Ishikawa (cell line): ENCODE results near the gene FOXRED2.
A peak's percentile ranks its signal among the peaks of the same experiment; 100 is the strongest.

Experiments
- CEBPB ChIP-seq: IDR thresholded peaks from 2 replicates; pipeline ENCODE4 v1.6.1; 2012
- CREB1 ChIP-seq: IDR thresholded peaks from 2 replicates; pipeline ENCODE4 v1.6.1; 2012; ENCODE audit warnings: low read depth
- EGR1 ChIP-seq: IDR thresholded peaks from 2 replicates; pipeline ENCODE4 v1.6.1; 2012
- EP300 ChIP-seq: IDR thresholded peaks from 2 replicates; pipeline ENCODE4 v1.6.1; 2012; ENCODE audit warnings: borderline replicate concordance
- FOXM1 ChIP-seq: IDR thresholded peaks from 2 replicates; pipeline ENCODE4 v1.6.1; 2012; ENCODE audit warnings: low read depth, borderline replicate concordance
- NFIC ChIP-seq: IDR thresholded peaks from 2 replicates; pipeline ENCODE4 v1.6.1; 2012
- RAD21 ChIP-seq: IDR thresholded peaks from 2 replicates; pipeline ENCODE4 v1.6.1; 2012; ENCODE audit warnings: low read depth
- TAF1 ChIP-seq: IDR thresholded peaks from 2 replicates; pipeline ENCODE4 v1.6.1; 2012; ENCODE audit warnings: low read depth, mild to moderate bottlenecking
- TCF12 ChIP-seq: IDR thresholded peaks from 2 replicates; pipeline ENCODE4 v1.6.1; 2012; ENCODE audit warnings: low read depth
- TEAD4 ChIP-seq: IDR thresholded peaks from 2 replicates; pipeline ENCODE4 v1.6.1; 2012
- YY1 ChIP-seq: IDR thresholded peaks from 2 replicates; pipeline ENCODE4 v1.6.1; 2012; ENCODE audit warnings: low read depth
- ZBTB7A ChIP-seq: IDR thresholded peaks from 2 replicates; pipeline ENCODE4 v1.6.1; 2012; ENCODE audit warnings: low read depth
- TF ChIP-seq, protein P1 (sequence below): IDR thresholded peaks from 2 replicates; pipeline ENCODE4 v1.6.1; 2012
- TF ChIP-seq, protein P2 (sequence below): IDR thresholded peaks from 2 replicates; pipeline ENCODE4 v1.6.1; 2012
- TF ChIP-seq, protein P3 (sequence below): IDR thresholded peaks from 2 replicates; pipeline ENCODE4 v1.6.1; 2012; ENCODE audit warnings: low read depth, mild to moderate bottlenecking

Gene FOXRED2

DNA sequence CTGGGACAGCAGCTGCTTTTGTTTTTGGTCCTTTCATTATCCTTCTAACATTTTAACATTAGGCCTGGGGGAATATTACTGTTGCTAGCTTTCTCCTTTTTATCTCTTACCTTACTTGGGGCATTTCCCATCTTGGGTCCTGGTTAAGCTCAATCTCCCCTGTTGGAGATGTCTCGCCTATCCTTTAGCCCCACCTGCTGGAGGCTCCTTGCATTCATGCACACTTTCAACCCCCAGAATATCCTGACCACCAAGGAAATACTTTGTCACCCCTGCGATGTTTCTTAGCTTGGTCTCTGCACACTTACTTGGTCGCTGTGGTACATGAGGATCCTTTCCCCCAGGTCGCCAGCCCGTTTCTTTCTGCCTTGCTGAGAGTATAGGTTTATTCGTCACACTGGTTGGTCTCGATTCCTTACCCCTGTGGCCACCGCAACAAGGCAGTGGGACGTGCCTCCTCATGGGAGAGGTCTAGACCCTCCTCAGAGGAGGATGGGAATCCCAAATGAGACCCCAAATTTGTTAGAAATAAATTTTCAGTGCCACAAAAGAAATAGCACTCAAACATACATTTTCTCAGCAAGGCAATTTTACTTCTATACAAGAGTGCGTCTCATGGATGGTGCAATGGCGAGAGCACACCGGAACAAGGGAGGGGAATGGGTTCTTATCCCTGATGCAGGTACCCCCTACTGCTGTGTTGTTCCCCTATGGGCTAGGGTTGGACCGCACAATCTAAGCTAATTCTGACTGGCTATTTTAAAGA is 20.0 kb downstream of the FOXRED2 start:
- TF ChIP-seq CEBPB (no peak), RAD21 (peak; percentile 70)

DNA sequence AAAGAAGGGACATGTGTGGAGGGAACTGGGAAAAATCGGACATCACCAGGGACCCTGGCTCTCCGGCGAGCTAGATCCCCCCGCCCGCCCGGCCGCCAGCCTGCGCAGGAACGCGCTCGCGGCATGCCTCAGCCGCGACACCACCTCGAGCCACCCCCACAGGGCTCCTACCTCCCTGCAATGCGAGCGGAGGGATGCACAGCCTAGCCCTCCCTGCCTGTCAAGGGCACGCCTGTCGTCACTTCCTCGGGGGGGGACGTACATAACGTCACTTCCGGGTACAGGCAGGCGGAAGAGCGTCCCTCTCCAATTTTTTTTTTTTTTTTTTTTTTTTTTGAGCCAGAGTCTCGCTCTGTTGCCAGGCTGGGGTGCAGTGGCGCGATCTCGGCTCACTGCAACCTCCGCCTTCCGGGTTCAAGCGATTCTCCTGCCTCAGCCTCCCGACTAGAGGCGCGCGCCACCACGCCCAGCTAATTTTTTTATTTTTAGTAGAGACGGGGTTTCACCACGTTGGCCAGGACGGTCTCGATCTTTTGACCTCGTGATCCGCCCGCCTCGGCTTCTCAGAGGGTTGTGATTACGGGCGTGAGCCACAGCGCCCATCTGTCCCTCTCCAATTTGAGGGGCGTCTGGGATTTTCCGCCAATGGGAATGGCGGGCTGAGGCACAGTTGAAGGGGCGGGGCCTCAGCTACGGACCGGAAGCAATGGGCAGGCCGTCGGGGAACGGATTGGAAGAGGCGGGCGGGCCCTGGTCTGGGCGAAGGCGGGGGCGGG is 25.3 kb downstream of the FOXRED2 start, which contains the start of gene TXN2:
TXN2 (minus strand) TSS at position 248 of the 776 bp plus-strand sequence. CDS start 803 bp downstream, outside the sequence.
- TF ChIP-seq RAD21 (no peak), CREB1 (peak; percentile 97), NFIC (peak; percentile 13), TCF12 (peak; percentile 65), ZBTB7A (no peak), FOXM1 (0 out of 2 replicates have a peak, but pooled peaks have one; percentile 31), EGR1 (peak; percentile 56; the same call in 1 of the 2 replicates), EP300 (peak; percentile 39; the same call in 1 of the 2 replicates), TAF1 (peak; percentile 82), CEBPB (no peak), TEAD4 (peak; percentile 42; the same call in 1 of the 2 replicates), YY1 (0 out of 2 replicates have a peak, but pooled peaks have one; percentile 47)
- TF ChIP-seq, protein P1, sequence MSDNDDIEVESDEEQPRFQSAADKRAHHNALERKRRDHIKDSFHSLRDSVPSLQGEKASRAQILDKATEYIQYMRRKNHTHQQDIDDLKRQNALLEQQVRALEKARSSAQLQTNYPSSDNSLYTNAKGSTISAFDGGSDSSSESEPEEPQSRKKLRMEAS: peak; percentile 42
- TF ChIP-seq, protein P2, sequence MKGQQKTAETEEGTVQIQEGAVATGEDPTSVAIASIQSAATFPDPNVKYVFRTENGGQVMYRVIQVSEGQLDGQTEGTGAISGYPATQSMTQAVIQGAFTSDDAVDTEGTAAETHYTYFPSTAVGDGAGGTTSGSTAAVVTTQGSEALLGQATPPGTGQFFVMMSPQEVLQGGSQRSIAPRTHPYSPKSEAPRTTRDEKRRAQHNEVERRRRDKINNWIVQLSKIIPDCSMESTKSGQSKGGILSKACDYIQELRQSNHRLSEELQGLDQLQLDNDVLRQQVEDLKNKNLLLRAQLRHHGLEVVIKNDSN: no peak

DNA sequence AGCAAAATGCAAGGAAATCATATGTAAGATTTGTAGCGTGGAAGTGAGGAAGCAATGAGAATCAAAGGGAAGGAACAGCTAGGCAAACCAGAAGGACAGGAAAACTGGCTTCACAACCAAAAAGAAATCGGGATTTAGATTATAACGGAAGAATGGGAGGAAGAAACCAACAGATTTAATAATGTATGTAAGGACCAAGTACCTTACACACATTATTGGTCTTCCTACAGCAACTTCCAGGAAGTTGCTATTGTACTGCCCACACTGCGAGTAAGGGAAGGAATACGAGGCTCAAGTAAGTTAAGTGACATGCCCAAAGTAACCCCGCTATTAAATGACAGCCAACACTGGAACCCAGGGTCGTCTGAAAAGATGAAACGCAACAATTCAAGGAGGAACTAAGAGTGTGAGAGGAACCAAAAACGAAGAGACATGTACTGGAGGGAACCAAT is 25.9 kb downstream of the FOXRED2 start:
- no peak for TF ChIP-seq EGR1

DNA sequence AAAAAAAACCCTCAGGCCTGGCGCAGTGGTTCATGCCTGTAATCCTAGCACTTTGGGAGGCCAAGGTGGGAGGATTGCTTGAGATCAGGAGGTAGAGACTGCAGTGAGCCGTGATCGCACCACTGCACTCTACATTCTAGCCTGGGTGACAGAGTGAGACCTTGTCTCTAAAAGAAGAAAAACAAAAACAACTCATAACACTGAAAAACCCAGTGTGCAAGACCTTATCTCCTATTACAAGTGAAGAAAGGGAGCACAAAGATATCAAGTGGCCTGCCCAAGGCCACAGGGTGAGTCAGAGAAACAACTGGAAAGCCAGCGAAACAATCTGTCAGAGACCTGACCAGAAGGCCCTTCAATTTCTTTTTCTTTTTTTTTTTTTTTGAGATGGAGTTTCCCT is 27.9 kb downstream of the FOXRED2 start:
- TF ChIP-seq CREB1 (no peak), NFIC (no peak), TCF12 (no peak), CEBPB (no peak), RAD21 (no peak), EP300 (no peak), YY1 (no peak), ZBTB7A (no peak), FOXM1 (no peak), TEAD4 (no peak), EGR1 (no peak), TAF1 (no peak)
- TF ChIP-seq, protein P3, sequence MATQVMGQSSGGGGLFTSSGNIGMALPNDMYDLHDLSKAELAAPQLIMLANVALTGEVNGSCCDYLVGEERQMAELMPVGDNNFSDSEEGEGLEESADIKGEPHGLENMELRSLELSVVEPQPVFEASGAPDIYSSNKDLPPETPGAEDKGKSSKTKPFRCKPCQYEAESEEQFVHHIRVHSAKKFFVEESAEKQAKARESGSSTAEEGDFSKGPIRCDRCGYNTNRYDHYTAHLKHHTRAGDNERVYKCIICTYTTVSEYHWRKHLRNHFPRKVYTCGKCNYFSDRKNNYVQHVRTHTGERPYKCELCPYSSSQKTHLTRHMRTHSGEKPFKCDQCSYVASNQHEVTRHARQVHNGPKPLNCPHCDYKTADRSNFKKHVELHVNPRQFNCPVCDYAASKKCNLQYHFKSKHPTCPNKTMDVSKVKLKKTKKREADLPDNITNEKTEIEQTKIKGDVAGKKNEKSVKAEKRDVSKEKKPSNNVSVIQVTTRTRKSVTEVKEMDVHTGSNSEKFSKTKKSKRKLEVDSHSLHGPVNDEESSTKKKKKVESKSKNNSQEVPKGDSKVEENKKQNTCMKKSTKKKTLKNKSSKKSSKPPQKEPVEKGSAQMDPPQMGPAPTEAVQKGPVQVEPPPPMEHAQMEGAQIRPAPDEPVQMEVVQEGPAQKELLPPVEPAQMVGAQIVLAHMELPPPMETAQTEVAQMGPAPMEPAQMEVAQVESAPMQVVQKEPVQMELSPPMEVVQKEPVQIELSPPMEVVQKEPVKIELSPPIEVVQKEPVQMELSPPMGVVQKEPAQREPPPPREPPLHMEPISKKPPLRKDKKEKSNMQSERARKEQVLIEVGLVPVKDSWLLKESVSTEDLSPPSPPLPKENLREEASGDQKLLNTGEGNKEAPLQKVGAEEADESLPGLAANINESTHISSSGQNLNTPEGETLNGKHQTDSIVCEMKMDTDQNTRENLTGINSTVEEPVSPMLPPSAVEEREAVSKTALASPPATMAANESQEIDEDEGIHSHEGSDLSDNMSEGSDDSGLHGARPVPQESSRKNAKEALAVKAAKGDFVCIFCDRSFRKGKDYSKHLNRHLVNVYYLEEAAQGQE: no peak
- TF ChIP-seq, protein P2: no peak

DNA sequence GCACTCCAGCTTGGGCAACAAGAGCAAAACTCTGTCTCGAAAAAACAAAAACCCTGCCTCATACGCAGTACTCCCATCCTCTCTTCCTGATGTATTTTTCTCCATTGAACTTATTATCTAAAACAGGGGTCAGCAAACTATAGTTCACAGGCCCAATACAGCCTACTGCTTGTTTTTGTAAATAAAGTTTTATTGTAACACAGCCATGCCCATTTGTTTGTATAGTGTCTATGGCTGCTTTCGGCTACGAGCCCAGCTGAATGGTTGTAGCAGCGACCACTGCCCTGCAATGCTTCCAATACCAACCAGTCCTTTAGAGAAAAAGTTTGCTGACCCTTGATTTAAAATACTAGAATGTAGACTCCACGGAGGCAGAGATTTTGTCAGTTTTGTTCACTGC is 31.5 kb downstream of the FOXRED2 start:
- TF ChIP-seq, protein P2: no peak

DNA sequence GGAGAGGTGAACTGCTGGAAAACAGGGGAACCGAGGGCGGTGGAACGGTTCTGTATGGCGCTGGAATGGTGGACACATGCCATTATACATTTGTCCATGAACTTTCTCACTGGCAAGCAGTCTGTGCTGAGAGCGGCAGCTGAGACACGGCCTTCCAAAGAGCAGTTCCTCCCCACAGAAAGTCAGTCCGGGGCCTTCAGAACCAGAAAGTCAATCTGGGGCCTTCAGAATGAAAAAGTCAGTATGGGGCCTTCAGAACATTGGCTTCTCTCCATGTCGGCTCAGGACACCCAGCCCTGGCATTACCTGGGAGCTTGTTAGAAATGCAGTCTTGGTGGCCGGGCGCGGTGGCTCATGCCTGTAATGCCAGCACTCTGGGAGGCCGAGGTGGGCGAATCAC is 34.2 kb downstream of the FOXRED2 start:
- TF ChIP-seq ZBTB7A (no peak), RAD21 (no peak), YY1 (no peak), TEAD4 (no peak), CEBPB (no peak), TAF1 (no peak), EP300 (no peak), FOXM1 (no peak), CREB1 (no peak), EGR1 (no peak)
- TF ChIP-seq, protein P2: no peak
- TF ChIP-seq, protein P1: no peak
- TF ChIP-seq, protein P3: no peak
